GM18502 (cell line): ENCODE results near the gene ARL16.
A peak's percentile ranks its signal among the peaks of the same experiment; 100 is the strongest.
"Not testable (repeated sequence)": the region's sequence is repeated elsewhere in the genome, so short reads cannot be mapped to it uniquely, and the experiment has no call there.

Source experiments
- ATAC-seq: cut with Tn5 transposase; IDR thresholded peaks from one replicate; pipeline ENCODE4 v1.9.1; 2021; ENCODE audit warnings: mild to moderate bottlenecking; ENCODE audit not compliant: unreplicated experiment, poor library complexity

The ARL16 gene

GRCh38 chr17:81696218-81696941, 12.8 kb upstream of the ARL16 start:
- ATAC-seq = no peak

GRCh38 chr17:81695801-81696200, 12.2 kb upstream of the ARL16 start:
- no peak for ATAC-seq

- ATAC-seq = no peak
These were observed 11.6 kb upstream of the ARL16 start for GRCh38 chr17:81695211-81695610.

GRCh38 chr17:81694810-81695209, 11.2 kb upstream of the ARL16 start:
- no peak for ATAC-seq

- ATAC-seq = no peak
These were observed 10.1 kb upstream of the ARL16 start for GRCh38 chr17:81693509-81694210.

- no peak for ATAC-seq
These were observed 8.0 kb upstream of the ARL16 start for GRCh38 chr17:81691608-81692007.

GRCh38 chr17:81691196-81691595, 7.6 kb upstream of the ARL16 start:
- no peak for ATAC-seq

- ATAC-seq = no peak
These were observed 7.0 kb upstream of the ARL16 start for GRCh38 chr17:81690549-81690948.

GRCh38 chr17:81690066-81690465, 6.5 kb upstream of the ARL16 start:
- ATAC-seq = no peak

- no peak for ATAC-seq
These were observed 5.0 kb upstream of the ARL16 start for GRCh38 chr17:81688616-81689015.

- ATAC-seq = no peak
These were observed 4.4 kb upstream of the ARL16 start for GRCh38 chr17:81687770-81688541.

- ATAC-seq = no peak
These were observed 3.0 kb upstream of the ARL16 start for GRCh38 chr17:81686614-81687013.

GRCh38 chr17:81685108-81685507, 1.5 kb upstream of the ARL16 start:
- no peak for ATAC-seq

- no peak for ATAC-seq
These were observed 880 bp upstream of the ARL16 start for GRCh38 chr17:81684442-81684911.

GRCh38 chr17:81683208-81683583, 401 bp downstream of the ARL16 start:
- peak; percentile 20 for ATAC-seq

- no peak for ATAC-seq
These were observed 911 bp downstream of the ARL16 start for GRCh38 chr17:81682565-81683207.

- no peak for ATAC-seq
These were observed 1.9 kb downstream of the ARL16 start for GRCh38 chr17:81681672-81682071.

- no peak for ATAC-seq
These were observed 3.4 kb downstream of the ARL16 start for GRCh38 chr17:81680150-81680549.

GRCh38 chr17:81676906-81677305, 6.7 kb downstream of the ARL16 start:
- ATAC-seq = no peak

GRCh38 chr17:81675515-81676221, 7.9 kb downstream of the ARL16 start:
- not testable (repeated sequence) for ATAC-seq
